NB4 (cell line): ENCODE measurements around the gene RFX3.

Experiments used
- CTCF ChIP-seq: IDR thresholded peaks from one replicate; pipeline ENCODE4 v1.5.1; 2012; ENCODE audit warnings: low read depth, low read length
- MAX ChIP-seq: IDR thresholded peaks from 2 replicates; pipeline ENCODE4 v1.6.1; 2011; ENCODE audit warnings: low read depth, low read length
- MYC ChIP-seq: IDR thresholded peaks from 2 replicates; pipeline ENCODE4 v1.6.1; 2011; ENCODE audit warnings: low read depth, low read length
- POLR2A ChIP-seq: IDR thresholded peaks from 2 replicates; pipeline ENCODE4 v1.6.1; 2011; ENCODE audit warnings: mild to moderate bottlenecking; ENCODE audit not compliant: insufficient read length; ENCODE audit errors: extremely low read depth

- TF ChIP-seq POLR2A: no peak
- TF ChIP-seq CTCF: no peak
- no peak for TF ChIP-seq MAX
- TF ChIP-seq MYC: no peak
Observed at GRCh38 chr9:3477236-3477834, 48.5 kb downstream of the RFX3 start.
